Measurements from ENCODE around the gene FANCD2.
A peak's percentile ranks its signal among the peaks of the same experiment; 100 is the strongest.
"Not testable (repeated sequence)": the region's sequence is repeated elsewhere in the genome, so short reads cannot be mapped to it uniquely, and the experiment has no call there.

FANCD2 gene

GRCh38 chr3:10007126-10007782, 19.0 kb upstream of the FANCD2 start:
- TF ChIP-seq EZH2phosphoT487 (IDR thresholded peaks at IDR 0.05; ENCODE audit: borderline replicate concordance, low read length) (no peak), CTCF (IDR thresholded peaks at IDR 0.05; ENCODE audit: low read depth, low read length, poor library complexity, severe bottlenecking) (no peak)

GRCh38 chr3:10008216-10008587, 18.0 kb upstream of the FANCD2 start:
- not testable (repeated sequence) for H3K4me3 ChIP-seq (ENCODE audit: low read length); H3K9me2 ChIP-seq (replicated peaks; ENCODE audit: control insufficient read depth, low read length); H3F3A ChIP-seq (ENCODE audit: control insufficient read depth, insufficient read depth); H3K9me3 ChIP-seq (ENCODE audit: control insufficient read depth, insufficient read depth, low read length); H3K27ac ChIP-seq (ENCODE audit: low read depth, low read length); H3K79me2 ChIP-seq (ENCODE audit: control insufficient read depth, low read length); H3K27me3 ChIP-seq (ENCODE audit: control insufficient read depth, low read length); H3K36me3 ChIP-seq (ENCODE audit: control insufficient read depth, low read length)
- Histone ChIP-seq H3K4me1 (ENCODE audit: control insufficient read depth, low read length) (peaks cover 31% of the 10 kb centered on the region), H3K4me2 (ENCODE audit: low read length) (peak overlapping the region; percentile 75; the same call in 1 of the 2 replicates), H4K20me1 (ENCODE audit: control insufficient read depth, insufficient read depth, low read depth, low read length) (peaks cover 12% of the 10 kb centered on the region)

More at GRCh38 chr3:10007126-10007782, 19.0 kb upstream of the FANCD2 start:
- Histone ChIP-seq H3K36me3 (ENCODE audit: control insufficient read depth, low read length) (peaks cover 19% of the 10 kb centered on the region), H3K4me2 (ENCODE audit: low read length) (no peak overlapping the region), H4K20me1 (ENCODE audit: control insufficient read depth, insufficient read depth, low read depth, low read length) (peaks cover 12% of the 10 kb centered on the region), H3K9me3 (ENCODE audit: control insufficient read depth, insufficient read depth, low read length) (no peaks in the 10 kb centered on the region), H3K4me3 (ENCODE audit: low read length) (no peak overlapping the region), H3K9me2 (replicated peaks; ENCODE audit: control insufficient read depth, low read length) (no peaks in the 10 kb centered on the region), H3K4me1 (ENCODE audit: control insufficient read depth, low read length) (peaks cover 31% of the 10 kb centered on the region), H3K79me2 (ENCODE audit: control insufficient read depth, low read length) (no peaks in the 10 kb centered on the region; the same call in 1 of the 2 replicates), H3K27ac (ENCODE audit: low read depth, low read length) (no peak overlapping the region), H3F3A (ENCODE audit: control insufficient read depth, insufficient read depth) (peaks cover 3% of the 10 kb centered on the region), H3K27me3 (ENCODE audit: control insufficient read depth, low read length) (no peaks in the 10 kb centered on the region)

GRCh38 chr3:10008588-10009344, 17.5 kb upstream of the FANCD2 start:
- Histone ChIP-seq H4K20me1 (ENCODE audit: control insufficient read depth, insufficient read depth, low read depth, low read length) (peaks cover 12% of the 10 kb centered on the region), H3K4me3 (ENCODE audit: low read length) (peak overlapping the region; percentile 70), H3K79me2 (ENCODE audit: control insufficient read depth, low read length) (no peaks in the 10 kb centered on the region), H3K4me1 (ENCODE audit: control insufficient read depth, low read length) (peaks cover 31% of the 10 kb centered on the region), H3K27ac (ENCODE audit: low read depth, low read length) (no peak overlapping the region), H3K27me3 (ENCODE audit: control insufficient read depth, low read length) (no peaks in the 10 kb centered on the region), H3K4me2 (ENCODE audit: low read length) (peak overlapping the region; percentile 75), H3K9me2 (replicated peaks; ENCODE audit: control insufficient read depth, low read length) (no peaks in the 10 kb centered on the region), H3K9me3 (ENCODE audit: control insufficient read depth, insufficient read depth, low read length) (no peaks in the 10 kb centered on the region), H3F3A (ENCODE audit: control insufficient read depth, insufficient read depth) (peaks cover 3% of the 10 kb centered on the region), H3K36me3 (ENCODE audit: control insufficient read depth, low read length) (peaks cover 4% of the 10 kb centered on the region)
- TF ChIP-seq CTCF (IDR thresholded peaks at IDR 0.05; ENCODE audit: low read depth, low read length, poor library complexity, severe bottlenecking) (no peak), EZH2phosphoT487 (IDR thresholded peaks at IDR 0.05; ENCODE audit: borderline replicate concordance, low read length) (no peak)

GRCh38 chr3:10010421-10010877, 15.8 kb upstream of the FANCD2 start:
- Histone ChIP-seq H4K20me1 (ENCODE audit: control insufficient read depth, insufficient read depth, low read depth, low read length) (peaks cover 12% of the 10 kb centered on the region), H3F3A (ENCODE audit: control insufficient read depth, insufficient read depth) (no peaks in the 10 kb centered on the region; the same call in none of the 2 replicates), H3K36me3 (ENCODE audit: control insufficient read depth, low read length) (no peaks in the 10 kb centered on the region; the same call in 1 of the 2 replicates), H3K4me3 (ENCODE audit: low read length) (peak overlapping the region; percentile 77), H3K27ac (ENCODE audit: low read depth, low read length) (no peak overlapping the region; the same call in 1 of the 2 replicates), H3K79me2 (ENCODE audit: control insufficient read depth, low read length) (no peaks in the 10 kb centered on the region), H3K27me3 (ENCODE audit: control insufficient read depth, low read length) (no peaks in the 10 kb centered on the region), H3K9me3 (ENCODE audit: control insufficient read depth, insufficient read depth, low read length) (no peaks in the 10 kb centered on the region), H3K4me1 (ENCODE audit: control insufficient read depth, low read length) (peaks cover 31% of the 10 kb centered on the region), H3K4me2 (ENCODE audit: low read length) (peak overlapping the region; percentile 98), H3K9me2 (replicated peaks; ENCODE audit: control insufficient read depth, low read length) (no peaks in the 10 kb centered on the region)
- no peak for TF ChIP-seq CTCF (IDR thresholded peaks at IDR 0.05; ENCODE audit: low read depth, low read length, poor library complexity, severe bottlenecking)
- no peak for TF ChIP-seq EZH2phosphoT487 (IDR thresholded peaks at IDR 0.05; ENCODE audit: borderline replicate concordance, low read length)
